HepG2 (cell line): ENCODE data around the gene KRTAP7-1. TPM values are rescaled to one million over a fixed set of nuclear protein-coding genes. Genes with fewer than 3 reads are reported as not detected.

Source experiments
- ATAC-seq: fragments of 200-7000 bp; cut with Tn5 transposase; 3 replicates; pipeline ENCODE4 v1.9.1; 2020; ENCODE audit warnings: mild to moderate bottlenecking, moderate library complexity
- BruUV-seq: library from RNA; stranded (reverse); fragments of 400-500 nt; replicated peaks from 2 replicates; lab custom pipeline; 2021; lab: Mats Ljungman, UMichigan
- CTCF ChIA-PET: fragments of 300-600 bp; formaldehyde crosslinking; extraction: SDS; loops from one replicate; lab custom pipeline; 2021; ENCODE audit warnings: low total read pairs, inconsistent platforms, low intra/inter-chr PET ratio; lab: Yijun Ruan, JAX
- POLR2A ChIA-PET: fragments of 350-600 bp; sonication (Branson Sonifier 250); formaldehyde crosslinking; loops from one replicate; lab custom pipeline; 2020; ENCODE audit warnings: antibody characterized with exemption, inconsistent platforms; lab: Yijun Ruan, JAX
- DNase-seq: peaks from one replicate; pipeline ENCODE4 v3.0.0-alpha.2; 2015; ENCODE audit warnings: low spot score
- FAIRE-seq: peaks from 3 replicates; lab custom pipeline; 2011; peaks lifted over from hg19 to GRCh38; lab: Jason Lieb, UNC
- H2AFZ ChIP-seq: one replicate; pipeline ENCODE4 v1.6.1; 2011; ENCODE audit warnings: low read length, inconsistent platforms
- H3K27ac ChIP-seq: fragments of 300-600 bp; 3 replicates; pipeline ENCODE4 v1.8.0; 2011; ENCODE audit warnings: mixed run types, mild to moderate bottlenecking, mixed read lengths, low read length, inconsistent platforms; ENCODE audit not compliant: insufficient read depth; ENCODE audit errors: extremely low read length
- H3K27me3 ChIP-seq, 2 experiments: fragments of 200-600 bp in 1 of 2; 2 replicates in 1 of 2; 3 replicates in 1 of 2; pipeline versions ENCODE4 v1.6.0 to v1.8.0; 2011; ENCODE audit warnings: low read length in 2 of 2, mild to moderate bottlenecking in 2 of 2, moderate library complexity in 2 of 2, inconsistent platforms in 1 of 2; ENCODE audit not compliant: insufficient read depth in 2 of 2, control insufficient read depth in 1 of 2
- H3K36me3 ChIP-seq, 2 experiments: fragments of 200-600 bp in 1 of 2; replicated peaks in 1 of 2; 2 replicates in 1 of 2; 3 replicates in 1 of 2; pipeline versions ENCODE4 v1.5.1 to v1.8.0; 2011; ENCODE audit warnings: low read length in 2 of 2, inconsistent platforms in 1 of 2; ENCODE audit not compliant: insufficient read depth in 2 of 2, control insufficient read depth in 1 of 2
- H3K4me1 ChIP-seq: 2 replicates; pipeline ENCODE4 v1.5.1; 2012; ENCODE audit warnings: low read length, inconsistent platforms; ENCODE audit not compliant: insufficient read depth
- H3K4me2 ChIP-seq: 2 replicates; pipeline ENCODE4 v1.6.0; 2011; ENCODE audit warnings: low read depth, low read length, inconsistent platforms
- H3K4me3 ChIP-seq, 3 experiments: fragments of 200-600 bp in 1 of 3; sonication (generic), shearing (Covaris generic) in 1 of 3; replicated peaks in 1 of 3; 2 replicates each; pipeline ENCODE4 v1.5.1; 2011 to 2016; ENCODE audit warnings: low read length in 3 of 3, inconsistent platforms in 2 of 3, low read depth in 2 of 3, mild to moderate bottlenecking in 2 of 3, control low read depth in 1 of 3, mixed read lengths in 1 of 3; ENCODE audit not compliant: insufficient read depth in 1 of 3
- H3K79me2 ChIP-seq: one replicate; pipeline ENCODE4 v1.6.1; 2011; ENCODE audit warnings: low read length, inconsistent platforms; ENCODE audit not compliant: insufficient read depth
- H3K9ac ChIP-seq: 2 replicates; pipeline ENCODE4 v1.6.0; 2011; ENCODE audit warnings: mild to moderate bottlenecking, low read depth, low read length, inconsistent platforms; ENCODE audit not compliant: insufficient read depth
- H3K9me3 ChIP-seq: 2 replicates; pipeline ENCODE4 v1.5.1; 2012; ENCODE audit warnings: mild to moderate bottlenecking, low read length
- H4K20me1 ChIP-seq: 2 replicates; pipeline ENCODE4 v1.6.0; 2011; ENCODE audit warnings: inconsistent platforms, mild to moderate bottlenecking, low read length, moderate library complexity; ENCODE audit not compliant: insufficient read depth
- CC2D1A ChIP-seq: sonication (generic); formaldehyde crosslinking; IDR thresholded peaks from 2 replicates; pipeline ENCODE4 v1.8.1; 2023; ENCODE audit warnings: mild to moderate bottlenecking, missing genetic modification reagents
- EHMT2 ChIP-seq: fragments of 200-600 bp; sonication (generic); IDR thresholded peaks from 2 replicates; pipeline ENCODE4 v1.7.0; 2017; ENCODE audit warnings: antibody characterized with exemption, low read depth, low read length, borderline replicate concordance
- EZH2 ChIP-seq: conservative IDR thresholded peaks from 2 replicates; pipeline ENCODE4 v1.6.1; 2012; ENCODE audit warnings: mild to moderate bottlenecking, low read depth, low read length, moderate library complexity
- LCORL ChIP-seq, 2 experiments: fragments of 450-650 bp in 1 of 2; sonication (generic) in 1 of 2; formaldehyde crosslinking in 1 of 2; IDR thresholded peaks; 2 replicates each; pipeline versions ENCODE4 v1.5.0 to v1.6.1; 2017 to 2020; ENCODE audit warnings: antibody characterized with exemption in 1 of 2, missing genetic modification reagents in 1 of 2
- MAFG ChIP-seq: sonication (generic); formaldehyde crosslinking; IDR thresholded peaks from 2 replicates; pipeline ENCODE4 v1.5.1; 2020; ENCODE audit warnings: mild to moderate bottlenecking, missing genetic modification reagents
- POLR2G ChIP-seq: fragments of 200-400 bp; formaldehyde crosslinking; IDR thresholded peaks from 2 replicates; pipeline ENCODE4 v1.6.1; 2018; ENCODE audit warnings: mild to moderate bottlenecking, low read depth, low read length, moderate library complexity
- TEAD2 ChIP-seq: sonication (generic); formaldehyde crosslinking; IDR thresholded peaks from 2 replicates; pipeline ENCODE4 v1.9.0; 2021; ENCODE audit warnings: missing genetic modification reagents
- ZNF260 ChIP-seq: sonication (generic); formaldehyde crosslinking; IDR thresholded peaks from 2 replicates; pipeline ENCODE4 v1.4.0; 2020; ENCODE audit warnings: missing genetic modification reagents, low read depth, mild to moderate bottlenecking, borderline replicate concordance
- ZNF629 ChIP-seq: sonication (generic); formaldehyde crosslinking; conservative IDR thresholded peaks from 2 replicates; pipeline ENCODE4 v1.5.0; 2020; ENCODE audit warnings: missing genetic modification reagents
- ZNF773 ChIP-seq: sonication (generic); formaldehyde crosslinking; IDR thresholded peaks from 2 replicates; pipeline ENCODE4 v1.4.0; 2020; ENCODE audit warnings: missing genetic modification reagents, borderline replicate concordance
- WGBS: methylation state at CpG from one replicate; pipeline ENCODE4 v1.1.6; 2017; ENCODE audit warnings: low lambda C conversion rate; 5-methylcytosine and 5-hydroxymethylcytosine counted together
- in situ Hi-C: cut with HindIII; loops from 2 replicates; pipeline ENCODE4 v1.10.0; 2017; ENCODE audit warnings: low pct_unique_long_range_greater_than_20kb; ENCODE audit not compliant: extremely low pct_ligation_motif_present
- intact Hi-C: fragments of 100-400 bp; cut with micrococcal nuclease; formaldehyde crosslinking; loops from one replicate; pipeline ENCODE4 v1.10.0; 2022; ENCODE audit not compliant: unreplicated experiment
- polyA plus RNA-seq, 8 experiments: library from polyadenylated mRNA; depleted of rRNA in 3 of 8; stranded (reverse) in 7 of 8; unstranded in 1 of 8; fragments of >200 nt; fragmentation: Illumina TruSeq in 4 of 8; extraction: Trizol in 4 of 8; gene quantifications; 2 replicates each; pipeline versions ENCODE4 v1.2.1 to v1.2.3, GENCODE V29; 2011 to 2016; ENCODE audit warnings: low read depth in 4 of 8, missing spikeins in 1 of 8, mixed read lengths in 1 of 8; ENCODE audit not compliant: insufficient read depth in 1 of 8
- total RNA-seq, 5 experiments: library from RNA; depleted of rRNA; stranded (reverse); fragments of >200 nt; fragmentation: Illumina TruSeq; extraction: Trizol; gene quantifications; 2 replicates each; pipeline ENCODE4 v1.2.3, GENCODE V29; 2016; ENCODE audit warnings: low read depth in 1 of 5
- TF ChIP-seq, protein P1 (sequence below): sonication (generic); formaldehyde crosslinking; IDR thresholded peaks from 2 replicates; pipeline ENCODE4 v1.5.0; 2020; ENCODE audit warnings: missing genetic modification reagents
- TF ChIP-seq, protein P2 (sequence below): sonication (generic); formaldehyde crosslinking; IDR thresholded peaks from 2 replicates; pipeline ENCODE4 v1.8.1; 2023; ENCODE audit warnings: mild to moderate bottlenecking, missing genetic modification reagents, borderline replicate concordance
- TF ChIP-seq, protein P3 (sequence below): sonication (generic); formaldehyde crosslinking; IDR thresholded peaks from 2 replicates; pipeline ENCODE4 v1.5.1; 2020; ENCODE audit warnings: missing genetic modification reagents, mild to moderate bottlenecking, borderline replicate concordance
- TF ChIP-seq, protein P4 (sequence below): sonication (generic); formaldehyde crosslinking; IDR thresholded peaks from 2 replicates; pipeline ENCODE4 v1.5.1; 2020; ENCODE audit warnings: mild to moderate bottlenecking, missing genetic modification reagents, borderline replicate concordance

Gene KRTAP7-1
- total and polyA plus RNA-seq, 2 of the 13 experiments (the other 11 are each of a cell fraction or from before 2014, with no cell fraction given) = not detected

DNA sequence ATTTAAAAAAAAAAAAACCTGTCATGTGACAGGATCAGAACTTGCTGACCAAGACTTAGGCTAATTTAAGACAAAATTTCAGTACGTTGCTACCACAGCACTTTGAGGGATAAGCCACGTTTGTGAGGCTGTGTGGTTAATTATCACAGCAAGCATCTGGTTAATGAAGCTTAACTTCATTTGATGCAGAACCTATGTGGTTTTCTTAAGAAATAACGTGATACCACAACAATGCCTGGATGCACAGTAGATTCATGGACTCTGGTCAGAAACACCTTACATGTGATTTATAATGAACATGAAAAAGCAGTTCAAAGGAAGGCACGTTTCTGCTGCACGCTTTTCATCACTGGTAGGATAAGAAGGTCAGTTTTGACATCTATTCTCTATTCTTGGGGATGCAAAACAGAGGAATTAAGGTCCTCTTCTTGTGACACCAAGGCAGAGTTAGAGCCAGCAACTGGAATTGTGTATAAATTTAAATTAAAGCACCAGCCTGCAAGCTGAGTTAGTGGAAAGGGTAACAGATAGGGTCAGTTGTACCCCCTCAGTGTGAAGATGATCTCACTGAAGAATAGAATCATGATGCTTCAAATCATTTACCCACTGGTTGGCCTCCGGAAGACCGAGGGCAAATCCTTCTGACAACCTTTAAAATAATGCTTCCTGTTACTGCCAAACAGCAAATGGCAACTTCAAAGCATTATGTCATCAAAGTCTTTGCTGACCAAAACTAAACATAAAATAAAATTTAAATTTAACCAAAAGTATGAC, 10.5 kb downstream of the KRTAP7-1 start (continued):
- no peak for TF ChIP-seq CC2D1A
- TF ChIP-seq ZNF629 (CRISPR knock-in tag) = no peak

DNA sequence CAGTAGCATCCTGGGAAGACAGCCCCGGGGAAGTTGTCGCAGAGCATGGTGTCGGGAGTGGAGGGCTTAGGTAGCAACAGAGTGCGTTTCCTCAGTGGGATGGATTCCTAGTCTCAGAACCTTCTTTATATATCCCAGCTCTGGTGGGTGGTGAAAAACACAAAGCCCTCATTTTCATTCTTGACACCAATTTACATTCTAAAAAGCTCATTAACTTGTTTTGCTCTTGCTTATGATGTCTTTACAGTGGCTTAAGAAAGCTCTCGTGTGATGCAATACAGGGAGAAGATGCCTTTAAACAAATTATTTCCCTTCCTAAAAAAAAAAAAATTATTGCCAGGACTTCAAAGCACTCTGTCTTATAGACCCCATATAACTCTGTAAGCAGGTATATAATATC, 16.4 kb downstream of the KRTAP7-1 start, which contains the start of gene KRTAP8-1:
KRTAP8-1 (minus strand) TSS at position 101 of the 400 bp plus-strand sequence; CDS start at position 47, 54 bp downstream.
- Histone ChIP-seq H3K4me3 (no peak within 1 kb of the TSS), H3K27ac (no peak within 1 kb of the TSS), H3K4me2 (no peak within 1 kb of the TSS), H3K36me3 (no peaks in the 10 kb centered on the region), H3K79me2 (no peaks in the 10 kb centered on the region), H2AFZ (no peak within 1 kb of the TSS), H3K9me3 (peaks cover 92% of the 10 kb centered on the region), H3K4me1 (no peaks in the 10 kb centered on the region), H3K9ac (no peak within 1 kb of the TSS), H4K20me1 (no peaks in the 10 kb centered on the region), H3K27me3 (no peaks in the 10 kb centered on the region)
- in situ Hi-C loops (no loop called here), intact Hi-C loops (no loop called here)
- ChIA-PET CTCF (no interaction called here), POLR2A (no interaction called here)
- FAIRE-seq = no peak
- WGBS = 27% methylated on average over 2 of the region's 5 CpGs
- BruUV-seq = no TSS peak
- ATAC-seq = no peak
- no peak for DNase-seq
- TF ChIP-seq ZNF773 (CRISPR knock-in tag) = no peak
- no peak for TF ChIP-seq EZH2
- no peak for TF ChIP-seq POLR2G
- no peak for TF ChIP-seq EHMT2
- TF ChIP-seq, protein P1, sequence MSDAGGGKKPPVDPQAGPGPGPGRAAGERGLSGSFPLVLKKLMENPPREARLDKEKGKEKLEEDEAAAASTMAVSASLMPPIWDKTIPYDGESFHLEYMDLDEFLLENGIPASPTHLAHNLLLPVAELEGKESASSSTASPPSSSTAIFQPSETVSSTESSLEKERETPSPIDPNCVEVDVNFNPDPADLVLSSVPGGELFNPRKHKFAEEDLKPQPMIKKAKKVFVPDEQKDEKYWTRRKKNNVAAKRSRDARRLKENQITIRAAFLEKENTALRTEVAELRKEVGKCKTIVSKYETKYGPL (CRISPR knock-in tag) = no peak
- TF ChIP-seq, protein P2, sequence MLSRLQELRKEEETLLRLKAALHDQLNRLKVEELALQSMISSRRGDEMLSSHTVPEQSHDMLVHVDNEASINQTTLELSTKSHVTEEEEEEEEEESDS (CRISPR knock-in tag) = no peak
- TF ChIP-seq MAFG = no peak
- TF ChIP-seq, protein P3, sequence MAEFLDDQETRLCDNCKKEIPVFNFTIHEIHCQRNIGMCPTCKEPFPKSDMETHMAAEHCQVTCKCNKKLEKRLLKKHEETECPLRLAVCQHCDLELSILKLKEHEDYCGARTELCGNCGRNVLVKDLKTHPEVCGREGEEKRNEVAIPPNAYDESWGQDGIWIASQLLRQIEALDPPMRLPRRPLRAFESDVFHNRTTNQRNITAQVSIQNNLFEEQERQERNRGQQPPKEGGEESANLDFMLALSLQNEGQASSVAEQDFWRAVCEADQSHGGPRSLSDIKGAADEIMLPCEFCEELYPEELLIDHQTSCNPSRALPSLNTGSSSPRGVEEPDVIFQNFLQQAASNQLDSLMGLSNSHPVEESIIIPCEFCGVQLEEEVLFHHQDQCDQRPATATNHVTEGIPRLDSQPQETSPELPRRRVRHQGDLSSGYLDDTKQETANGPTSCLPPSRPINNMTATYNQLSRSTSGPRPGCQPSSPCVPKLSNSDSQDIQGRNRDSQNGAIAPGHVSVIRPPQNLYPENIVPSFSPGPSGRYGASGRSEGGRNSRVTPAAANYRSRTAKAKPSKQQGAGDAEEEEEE (CRISPR knock-in tag) = no peak
- no peak for TF ChIP-seq LCORL (IDR thresholded peaks at IDR 0.05)
- no peak for TF ChIP-seq LCORL (CRISPR knock-in tag; IDR thresholded peaks at IDR 0.05)
- TF ChIP-seq, protein P4, sequence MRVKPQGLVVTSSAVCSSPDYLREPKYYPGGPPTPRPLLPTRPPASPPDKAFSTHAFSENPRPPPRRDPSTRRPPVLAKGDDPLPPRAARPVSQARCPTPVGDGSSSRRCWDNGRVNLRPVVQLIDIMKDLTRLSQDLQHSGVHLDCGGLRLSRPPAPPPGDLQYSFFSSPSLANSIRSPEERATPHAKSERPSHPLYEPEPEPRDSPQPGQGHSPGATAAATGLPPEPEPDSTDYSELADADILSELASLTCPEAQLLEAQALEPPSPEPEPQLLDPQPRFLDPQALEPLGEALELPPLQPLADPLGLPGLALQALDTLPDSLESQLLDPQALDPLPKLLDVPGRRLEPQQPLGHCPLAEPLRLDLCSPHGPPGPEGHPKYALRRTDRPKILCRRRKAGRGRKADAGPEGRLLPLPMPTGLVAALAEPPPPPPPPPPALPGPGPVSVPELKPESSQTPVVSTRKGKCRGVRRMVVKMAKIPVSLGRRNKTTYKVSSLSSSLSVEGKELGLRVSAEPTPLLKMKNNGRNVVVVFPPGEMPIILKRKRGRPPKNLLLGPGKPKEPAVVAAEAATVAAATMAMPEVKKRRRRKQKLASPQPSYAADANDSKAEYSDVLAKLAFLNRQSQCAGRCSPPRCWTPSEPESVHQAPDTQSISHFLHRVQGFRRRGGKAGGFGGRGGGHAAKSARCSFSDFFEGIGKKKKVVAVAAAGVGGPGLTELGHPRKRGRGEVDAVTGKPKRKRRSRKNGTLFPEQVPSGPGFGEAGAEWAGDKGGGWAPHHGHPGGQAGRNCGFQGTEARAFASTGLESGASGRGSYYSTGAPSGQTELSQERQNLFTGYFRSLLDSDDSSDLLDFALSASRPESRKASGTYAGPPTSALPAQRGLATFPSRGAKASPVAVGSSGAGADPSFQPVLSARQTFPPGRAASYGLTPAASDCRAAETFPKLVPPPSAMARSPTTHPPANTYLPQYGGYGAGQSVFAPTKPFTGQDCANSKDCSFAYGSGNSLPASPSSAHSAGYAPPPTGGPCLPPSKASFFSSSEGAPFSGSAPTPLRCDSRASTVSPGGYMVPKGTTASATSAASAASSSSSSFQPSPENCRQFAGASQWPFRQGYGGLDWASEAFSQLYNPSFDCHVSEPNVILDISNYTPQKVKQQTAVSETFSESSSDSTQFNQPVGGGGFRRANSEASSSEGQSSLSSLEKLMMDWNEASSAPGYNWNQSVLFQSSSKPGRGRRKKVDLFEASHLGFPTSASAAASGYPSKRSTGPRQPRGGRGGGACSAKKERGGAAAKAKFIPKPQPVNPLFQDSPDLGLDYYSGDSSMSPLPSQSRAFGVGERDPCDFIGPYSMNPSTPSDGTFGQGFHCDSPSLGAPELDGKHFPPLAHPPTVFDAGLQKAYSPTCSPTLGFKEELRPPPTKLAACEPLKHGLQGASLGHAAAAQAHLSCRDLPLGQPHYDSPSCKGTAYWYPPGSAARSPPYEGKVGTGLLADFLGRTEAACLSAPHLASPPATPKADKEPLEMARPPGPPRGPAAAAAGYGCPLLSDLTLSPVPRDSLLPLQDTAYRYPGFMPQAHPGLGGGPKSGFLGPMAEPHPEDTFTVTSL = no peak
- no peak for TF ChIP-seq ZNF260 (CRISPR knock-in tag)
- no peak for TF ChIP-seq TEAD2 (CRISPR knock-in tag)
